Stimulated activated CD8-positive, alpha-beta memory T cell treated with anti-CD3 and anti-CD28 coated beads, Interleukin-4, amount 100 ng/mL, for 24 hours (primary cell): Measurements from ENCODE around the gene WDFY4.

ENCODE experiments used
- DNase-seq: peaks from one replicate; pipeline ENCODE4 v3.0.0-alpha.2; 2020; ENCODE audit warnings: low read depth

WDFY4 gene

GRCh38 chr10:48796713-48797245 lies 112.1 kb downstream of the WDFY4 start:
- DNase-seq = no peak

- no peak for DNase-seq
These were observed 113.2 kb downstream of the WDFY4 start for GRCh38 chr10:48797830-48798229.

- DNase-seq = no peak
These were observed 114.0 kb downstream of the WDFY4 start for GRCh38 chr10:48798481-48799254.

GRCh38 chr10:48799341-48800006 lies 114.8 kb downstream of the WDFY4 start:
- no peak for DNase-seq

- no peak for DNase-seq
These were observed 115.5 kb downstream of the WDFY4 start for GRCh38 chr10:48800007-48800675.

GRCh38 chr10:48801001-48801421 lies 116.3 kb downstream of the WDFY4 start:
- DNase-seq = no peak

GRCh38 chr10:48802611-48803071 lies 118.0 kb downstream of the WDFY4 start:
- DNase-seq = no peak

- DNase-seq = no peak
These were observed 119.3 kb downstream of the WDFY4 start for GRCh38 chr10:48803801-48804584.

GRCh38 chr10:48804740-48805182 lies 120.1 kb downstream of the WDFY4 start:
- DNase-seq = no peak

- DNase-seq = no peak
These were observed 120.7 kb downstream of the WDFY4 start for GRCh38 chr10:48805411-48805810.

- DNase-seq = no peak
These were observed 121.2 kb downstream of the WDFY4 start for GRCh38 chr10:48805848-48806247.

GRCh38 chr10:48806342-48806741 lies 121.7 kb downstream of the WDFY4 start:
- no peak for DNase-seq

- DNase-seq = no peak
These were observed 123.3 kb downstream of the WDFY4 start for GRCh38 chr10:48807791-48808470.

- no peak for DNase-seq
These were observed 124.6 kb downstream of the WDFY4 start for GRCh38 chr10:48809261-48809660.

- DNase-seq = no peak
These were observed 126.8 kb downstream of the WDFY4 start for GRCh38 chr10:48811461-48811860.

GRCh38 chr10:48811917-48812316 lies 127.2 kb downstream of the WDFY4 start:
- no peak for DNase-seq

GRCh38 chr10:48813291-48813690 lies 128.6 kb downstream of the WDFY4 start:
- DNase-seq = no peak

GRCh38 chr10:48813825-48814224 lies 129.2 kb downstream of the WDFY4 start:
- DNase-seq = no peak

- no peak for DNase-seq
These were observed 130.3 kb downstream of the WDFY4 start for GRCh38 chr10:48814933-48815332.

GRCh38 chr10:48817141-48817540 lies 132.5 kb downstream of the WDFY4 start:
- no peak for DNase-seq

- no peak for DNase-seq
These were observed 133.4 kb downstream of the WDFY4 start for GRCh38 chr10:48818081-48818480.
